Prostate gland (tissue), 2 donors: Measurements from ENCODE around the gene CAMK2N2.

Experiments
- CTCF ChIP-seq, 4 experiments: fragments of 200-600 bp in 2 of 4; fragments of 450-650 bp in 2 of 4; sonication (generic) in 2 of 4; IDR thresholded peaks; 1 replicate in 3 of 4; 2 replicates in 1 of 4; pipeline ENCODE4 v1.5.1; 2016 to 2019; ENCODE audit warnings: antibody characterized with exemption in 4 of 4, mild to moderate bottlenecking in 2 of 4, moderate library complexity in 2 of 4
- POLR2A ChIP-seq: fragments of 450-650 bp; IDR thresholded peaks from one replicate; pipeline ENCODE4 v1.6.1; 2016; ENCODE audit warnings: antibody characterized with exemption, mild to moderate bottlenecking

- no peak for TF ChIP-seq CTCF (IDR thresholded peaks at IDR 0.05)
- TF ChIP-seq POLR2A: no peak
These were observed 46.6 kb upstream of the CAMK2N2 start for GRCh38 chr3:184307915-184308314.
